Panc1 (cell line): ENCODE results near the gene GPR27. TPM values are rescaled to one million over a fixed set of nuclear protein-coding genes. Genes with fewer than 3 reads are reported as not detected.

Experiments
- ATAC-seq: fragments of 200-7000 bp; cut with Tn5 transposase; 2 replicates; pipeline ENCODE4 v1.9.1; 2020; ENCODE audit warnings: mild to moderate bottlenecking, moderate library complexity
- BruUV-seq: library from RNA; stranded (reverse); fragments of 400-500 nt; replicated peaks from 2 replicates; lab custom pipeline; 2021; lab: Mats Ljungman, UMichigan
- CTCF ChIA-PET: fragments of 300-600 bp; sonication (Branson Sonifier 250); formaldehyde crosslinking; loops from one replicate; lab custom pipeline; 2022; ENCODE audit warnings: antibody characterized with exemption; lab: Charles Lee
- POLR2A ChIA-PET: fragments of 300-600 bp; sonication (Branson Sonifier 250); formaldehyde crosslinking; loops from one replicate; lab custom pipeline; 2022; ENCODE audit warnings: antibody characterized with exemption; lab: Charles Lee
- DNase-seq: peaks from one replicate; pipeline ENCODE4 v3.0.0-alpha.2; 2010; ENCODE audit warnings: low read depth, low spot score
- H3K27ac ChIP-seq: 2 replicates; pipeline ENCODE4 v1.5.1; 2011; ENCODE audit warnings: mild to moderate bottlenecking, low read length, inconsistent platforms
- H3K27me3 ChIP-seq: fragments of 200-500 bp; sonication (Bioruptor generic); 2 replicates; pipeline ENCODE4 v1.6.0; 2014; ENCODE audit warnings: low read length, inconsistent platforms; ENCODE audit not compliant: control insufficient read depth, insufficient read depth
- H3K36me3 ChIP-seq: fragments of 200-500 bp; sonication (Bioruptor generic); 2 replicates; pipeline ENCODE4 v1.5.1; 2014; ENCODE audit warnings: inconsistent platforms, mild to moderate bottlenecking, low read length, moderate library complexity; ENCODE audit not compliant: control insufficient read depth, insufficient read depth
- H3K4me1 ChIP-seq: 2 replicates; pipeline ENCODE4 v1.5.1; 2011; ENCODE audit warnings: inconsistent platforms, mild to moderate bottlenecking, low read length, moderate library complexity; ENCODE audit not compliant: control insufficient read depth, insufficient read depth
- H3K4me3 ChIP-seq, 2 experiments: 2 replicates each; pipeline ENCODE4 v1.5.1; 2011 to 2012; ENCODE audit warnings: low read depth in 2 of 2, low read length in 2 of 2, mild to moderate bottlenecking in 2 of 2, inconsistent platforms in 1 of 2, moderate library complexity in 1 of 2
- H3K9me3 ChIP-seq: fragments of 200-500 bp; sonication (Bioruptor generic); 2 replicates; pipeline ENCODE4 v1.5.1; 2014; ENCODE audit warnings: low read depth, mild to moderate bottlenecking, inconsistent platforms, low read length, moderate library complexity; ENCODE audit not compliant: control insufficient read depth, insufficient read depth
- POLR2AphosphoS5 ChIP-seq: IDR thresholded peaks from 2 replicates; pipeline ENCODE4 v1.6.1; 2012; ENCODE audit warnings: mild to moderate bottlenecking, low read depth, low read length, moderate library complexity
- REST ChIP-seq, 2 experiments: IDR thresholded peaks; 2 replicates each; pipeline ENCODE4 v1.6.1; 2011 to 2012; ENCODE audit warnings: low read depth in 2 of 2, control low read depth in 1 of 2, low read length in 1 of 2, mild to moderate bottlenecking in 1 of 2, moderate library complexity in 1 of 2; ENCODE audit not compliant: insufficient read depth in 1 of 2
- SIN3A ChIP-seq: IDR thresholded peaks from 2 replicates; pipeline ENCODE4 v1.6.1; 2012; ENCODE audit warnings: low read depth, mild to moderate bottlenecking, low read length, moderate library complexity, borderline replicate concordance; ENCODE audit not compliant: insufficient read depth
- TCF7L2 ChIP-seq: IDR thresholded peaks from 2 replicates; pipeline ENCODE4 v1.6.1; 2011; ENCODE audit warnings: mild to moderate bottlenecking, low read depth, low read length, inconsistent platforms
- in situ Hi-C: cut with HindIII; loops from 2 replicates; pipeline ENCODE4 v1.10.0; 2016; ENCODE audit warnings: low sequenced_read_pairs, low pct_unique_long_range_greater_than_20kb
- intact Hi-C: fragments of 100-400 bp; cut with micrococcal nuclease; formaldehyde crosslinking; loops from one replicate; pipeline ENCODE4 v1.10.0; 2022; ENCODE audit not compliant: unreplicated experiment
- total RNA-seq: library from RNA; stranded (reverse); gene quantifications from one replicate; pipeline ENCODE4 v1.2.1, GENCODE V29; 2021; ENCODE audit not compliant: unreplicated experiment
- TF ChIP-seq, protein P1 (sequence below): fragments of 450-650 bp; IDR thresholded peaks from 2 replicates; pipeline ENCODE4 v1.5.1; 2017; ENCODE audit warnings: mild to moderate bottlenecking

Gene GPR27
- total RNA-seq, 1 experiment from 2014 or later, result 0.15 TPM

DNA sequence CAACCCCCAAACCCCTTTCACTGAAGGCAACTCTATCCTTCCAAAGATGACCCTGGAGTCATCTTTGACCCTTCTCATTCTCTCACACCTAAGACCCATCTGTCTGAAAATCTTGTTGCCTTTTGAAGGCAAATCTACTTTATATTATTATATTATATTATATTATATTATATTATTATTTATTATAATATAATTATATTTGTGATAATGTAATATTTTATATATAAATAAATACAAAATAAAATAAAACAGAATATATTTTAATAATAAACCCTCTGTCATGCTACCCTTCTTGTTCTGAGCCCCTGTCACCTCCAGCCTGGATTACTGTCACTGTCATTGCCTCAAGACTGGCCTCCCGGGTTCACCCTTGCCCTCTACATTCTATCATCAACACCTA lies 36.3 kb downstream of the GPR27 start:
- CTCF ChIA-PET, result no interaction called here
- BruUV-seq, result no TSS peak
- DNase-seq, result no peak
- peaks cover 6% of the 10 kb centered on the region for H3K27me3 ChIP-seq
- no peak overlapping the region for H3K27ac ChIP-seq
- POLR2A ChIA-PET, result no interaction called here
- in situ Hi-C loops, result no loop called here
- no peaks in the 10 kb centered on the region for H3K36me3 ChIP-seq
- ATAC-seq, result no peak
- H3K9me3 ChIP-seq, result no peaks in the 10 kb centered on the region
- TF ChIP-seq REST (IDR thresholded peaks at IDR 0.05; ENCODE audit: insufficient read depth in 1 of 2, low read depth in 2 of 2, low read length in 1 of 2), result no peak
- TF ChIP-seq SIN3A, result no peak
- no peak for TF ChIP-seq TCF7L2
- TF ChIP-seq, protein P1, sequence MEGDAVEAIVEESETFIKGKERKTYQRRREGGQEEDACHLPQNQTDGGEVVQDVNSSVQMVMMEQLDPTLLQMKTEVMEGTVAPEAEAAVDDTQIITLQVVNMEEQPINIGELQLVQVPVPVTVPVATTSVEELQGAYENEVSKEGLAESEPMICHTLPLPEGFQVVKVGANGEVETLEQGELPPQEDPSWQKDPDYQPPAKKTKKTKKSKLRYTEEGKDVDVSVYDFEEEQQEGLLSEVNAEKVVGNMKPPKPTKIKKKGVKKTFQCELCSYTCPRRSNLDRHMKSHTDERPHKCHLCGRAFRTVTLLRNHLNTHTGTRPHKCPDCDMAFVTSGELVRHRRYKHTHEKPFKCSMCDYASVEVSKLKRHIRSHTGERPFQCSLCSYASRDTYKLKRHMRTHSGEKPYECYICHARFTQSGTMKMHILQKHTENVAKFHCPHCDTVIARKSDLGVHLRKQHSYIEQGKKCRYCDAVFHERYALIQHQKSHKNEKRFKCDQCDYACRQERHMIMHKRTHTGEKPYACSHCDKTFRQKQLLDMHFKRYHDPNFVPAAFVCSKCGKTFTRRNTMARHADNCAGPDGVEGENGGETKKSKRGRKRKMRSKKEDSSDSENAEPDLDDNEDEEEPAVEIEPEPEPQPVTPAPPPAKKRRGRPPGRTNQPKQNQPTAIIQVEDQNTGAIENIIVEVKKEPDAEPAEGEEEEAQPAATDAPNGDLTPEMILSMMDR, result no peak
- no peak for TF ChIP-seq POLR2AphosphoS5
- no peaks in the 10 kb centered on the region for H3K4me1 ChIP-seq
- no peak overlapping the region for H3K4me3 ChIP-seq
- intact Hi-C loops, result no loop called here

DNA sequence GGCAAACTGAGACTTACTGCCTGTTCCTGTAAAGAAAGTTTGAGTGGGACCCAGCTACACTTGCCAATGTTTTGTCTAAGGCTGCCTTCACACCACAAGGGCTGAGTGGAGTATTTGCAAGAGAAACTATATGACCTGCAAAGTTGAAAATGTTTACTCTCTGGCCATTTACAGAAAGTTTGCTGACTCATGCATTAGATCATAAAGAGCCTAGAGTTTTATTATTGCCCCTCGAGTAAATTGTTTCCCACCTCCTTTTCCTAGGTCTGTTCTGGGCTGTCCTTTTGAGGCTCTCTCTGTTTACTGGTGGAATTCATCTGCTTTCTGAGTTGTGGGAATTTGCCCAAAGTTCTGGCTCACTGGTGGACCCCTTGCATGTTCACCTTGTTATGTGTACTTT lies 38.0 kb downstream of the GPR27 start:
- no peak for DNase-seq
- Histone ChIP-seq H3K4me1 (no peaks in the 10 kb centered on the region), H3K27ac (no peak overlapping the region), H3K9me3 (no peaks in the 10 kb centered on the region), H3K36me3 (no peaks in the 10 kb centered on the region), H3K27me3 (peaks cover 4% of the 10 kb centered on the region), H3K4me3 (no peak overlapping the region)
- in situ Hi-C loops (no loop called here), intact Hi-C loops (no loop called here)
- ChIA-PET POLR2A (no interaction called here), CTCF (no interaction called here)
- ATAC-seq, result no peak
- no TSS peak for BruUV-seq
- TF ChIP-seq SIN3A (no peak), POLR2AphosphoS5 (no peak), TCF7L2 (no peak), REST (IDR thresholded peaks at IDR 0.05; ENCODE audit: insufficient read depth in 1 of 2, low read depth in 2 of 2, low read length in 1 of 2) (no peak)
- TF ChIP-seq, protein P1, result no peak
